HUES6 (cell line): ENCODE measurements around the gene LRRC32.

Experiments
- H3K27ac ChIP-seq: 2 replicates; pipeline ENCODE4 v1.7.0; 2013; ENCODE audit warnings: low read depth, mild to moderate bottlenecking, low read length, inconsistent platforms
- H3K27me3 ChIP-seq: 2 replicates; pipeline ENCODE4 v1.6.1; 2013; ENCODE audit warnings: low read length; ENCODE audit not compliant: control insufficient read depth, insufficient read depth
- H3K36me3 ChIP-seq: 2 replicates; pipeline ENCODE4 v1.6.1; 2013; ENCODE audit warnings: low read length; ENCODE audit not compliant: control insufficient read depth, insufficient read depth
- H3K4me1 ChIP-seq: 2 replicates; pipeline ENCODE4 v1.6.1; 2013; ENCODE audit warnings: low read length; ENCODE audit not compliant: control insufficient read depth, insufficient read depth
- H3K4me3 ChIP-seq: 2 replicates; pipeline ENCODE4 v1.5.1; 2013; ENCODE audit warnings: low read depth, low read length
- H3K9ac ChIP-seq: one replicate; pipeline ENCODE4 v1.6.1; 2013; ENCODE audit warnings: mild to moderate bottlenecking, low read length
- H3K9me3 ChIP-seq: 2 replicates; pipeline ENCODE4 v1.6.1; 2013; ENCODE audit warnings: low read depth, low read length; ENCODE audit not compliant: control insufficient read depth, insufficient read depth

The LRRC32 gene

GRCh38 chr11:76667271-76667818 is 3.2 kb downstream of the LRRC32 start:
- no peaks in the 10 kb centered on the region for H3K9me3 ChIP-seq
- no peak overlapping the region for H3K4me3 ChIP-seq
- no peak overlapping the region for H3K9ac ChIP-seq
- peaks cover 22% of the 10 kb centered on the region; the same call in 1 of the 2 replicates for H3K4me1 ChIP-seq
- H3K36me3 ChIP-seq = no peaks in the 10 kb centered on the region
- H3K27ac ChIP-seq = no peak overlapping the region
- peaks cover 39% of the 10 kb centered on the region for H3K27me3 ChIP-seq

GRCh38 chr11:76666830-76667229 is 3.7 kb downstream of the LRRC32 start:
- peaks cover 34% of the 10 kb centered on the region for H3K27me3 ChIP-seq
- H3K4me3 ChIP-seq = no peak overlapping the region
- H3K36me3 ChIP-seq = no peaks in the 10 kb centered on the region
- no peak overlapping the region for H3K9ac ChIP-seq
- peaks cover 22% of the 10 kb centered on the region; the same call in 1 of the 2 replicates for H3K4me1 ChIP-seq
- H3K27ac ChIP-seq = no peak overlapping the region
- H3K9me3 ChIP-seq = no peaks in the 10 kb centered on the region

DNA sequence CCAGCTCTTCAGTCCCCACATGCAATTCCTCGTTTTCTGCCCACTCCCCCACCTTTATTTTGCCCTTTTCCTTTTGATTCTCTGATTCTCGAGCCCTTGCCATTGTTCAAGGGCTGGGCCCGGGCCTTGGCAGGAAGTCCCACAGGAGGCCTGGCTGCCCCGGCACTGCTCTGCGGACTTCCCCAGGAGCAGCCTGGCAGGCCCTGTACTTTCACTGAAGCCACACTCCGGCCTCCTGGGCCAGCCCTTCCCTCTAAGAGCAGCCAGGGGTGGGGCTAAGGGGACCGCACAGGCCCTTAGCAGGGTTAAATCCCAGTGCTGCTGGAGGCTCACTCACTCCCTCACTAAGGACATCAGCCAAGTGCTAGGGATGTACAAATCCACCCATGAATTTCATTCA is 4.1 kb downstream of the LRRC32 start:
- no peak overlapping the region for H3K27ac ChIP-seq
- no peaks in the 10 kb centered on the region for H3K36me3 ChIP-seq
- H3K4me3 ChIP-seq = no peak overlapping the region
- H3K9me3 ChIP-seq = no peaks in the 10 kb centered on the region
- no peak overlapping the region for H3K9ac ChIP-seq
- peaks cover 29% of the 10 kb centered on the region for H3K27me3 ChIP-seq
- H3K4me1 ChIP-seq = peaks cover 22% of the 10 kb centered on the region; the same call in 1 of the 2 replicates

- no peak overlapping the region for H3K27ac ChIP-seq
- H3K27me3 ChIP-seq = peaks cover 25% of the 10 kb centered on the region
- H3K4me1 ChIP-seq = peaks cover 22% of the 10 kb centered on the region; the same call in 1 of the 2 replicates
- H3K9ac ChIP-seq = no peak overlapping the region
- no peaks in the 10 kb centered on the region for H3K9me3 ChIP-seq
- no peaks in the 10 kb centered on the region for H3K36me3 ChIP-seq
- no peak overlapping the region for H3K4me3 ChIP-seq
Observed at GRCh38 chr11:76665921-76666351, 4.6 kb downstream of the LRRC32 start.

DNA sequence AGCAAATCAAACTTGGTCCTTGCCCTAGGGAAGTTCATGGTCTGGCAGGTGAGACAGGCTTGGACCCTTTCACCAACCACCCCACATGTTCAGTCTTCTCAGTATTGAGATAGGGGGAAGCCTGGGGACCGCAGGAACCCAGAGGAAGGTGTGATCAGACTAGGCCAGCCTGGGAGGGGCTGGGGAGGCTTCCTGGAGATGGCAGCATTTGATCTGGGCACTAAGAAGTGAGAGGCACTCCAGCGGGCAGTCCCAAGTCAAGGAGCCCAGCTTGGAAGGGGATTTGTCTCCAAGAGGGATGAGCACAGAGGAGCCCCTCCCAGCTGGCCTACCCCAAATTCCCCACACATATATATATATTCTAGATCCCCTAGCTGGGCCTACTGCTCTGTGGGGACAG is 5.4 kb downstream of the LRRC32 start:
- Histone ChIP-seq H3K27ac (no peak overlapping the region), H3K27me3 (peaks cover 22% of the 10 kb centered on the region), H3K36me3 (no peaks in the 10 kb centered on the region), H3K9ac (no peak overlapping the region), H3K4me1 (peaks cover 22% of the 10 kb centered on the region; the same call in 1 of the 2 replicates), H3K9me3 (no peaks in the 10 kb centered on the region), H3K4me3 (no peak overlapping the region)

GRCh38 chr11:76664578-76665061 is 5.9 kb downstream of the LRRC32 start:
- Histone ChIP-seq H3K9me3 (no peaks in the 10 kb centered on the region), H3K36me3 (no peaks in the 10 kb centered on the region), H3K4me1 (peaks cover 17% of the 10 kb centered on the region; the same call in 1 of the 2 replicates), H3K9ac (no peak overlapping the region), H3K27me3 (peaks cover 16% of the 10 kb centered on the region), H3K4me3 (no peak overlapping the region), H3K27ac (no peak overlapping the region)

DNA sequence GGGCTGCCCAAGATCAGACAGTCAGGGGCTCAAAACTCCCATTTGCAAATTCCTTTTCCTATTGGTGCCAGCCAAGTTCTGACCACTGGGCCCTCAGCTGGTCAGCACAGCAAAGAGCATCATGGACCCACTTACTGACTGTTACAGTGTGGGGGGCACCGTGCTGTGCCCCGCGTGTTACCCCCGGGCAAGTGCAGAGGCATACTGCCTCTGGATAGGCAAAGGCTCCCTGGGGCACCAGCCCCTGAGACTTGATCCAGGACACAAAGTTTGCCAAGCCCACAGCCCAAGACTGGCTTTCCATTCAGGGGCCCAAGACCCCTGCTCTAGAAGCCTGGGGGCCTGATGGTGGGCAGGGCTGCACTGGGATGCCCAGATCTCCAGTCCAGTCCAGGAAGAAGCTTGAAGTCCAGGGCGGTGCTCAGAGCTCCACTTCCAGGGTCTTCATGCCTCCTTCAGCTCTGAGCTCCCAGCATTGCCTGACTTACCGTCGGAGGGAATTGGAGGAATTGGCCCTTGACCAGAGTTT is 6.6 kb downstream of the LRRC32 start:
- Histone ChIP-seq H3K27me3 (peaks cover 10% of the 10 kb centered on the region), H3K4me1 (peaks cover 17% of the 10 kb centered on the region; the same call in 1 of the 2 replicates), H3K4me3 (no peak overlapping the region), H3K9me3 (no peaks in the 10 kb centered on the region), H3K27ac (no peak overlapping the region), H3K36me3 (no peaks in the 10 kb centered on the region), H3K9ac (no peak overlapping the region)

- Histone ChIP-seq H3K9ac (no peak overlapping the region), H3K36me3 (no peaks in the 10 kb centered on the region), H3K4me3 (no peak overlapping the region), H3K27ac (no peak overlapping the region), H3K27me3 (peaks cover 4% of the 10 kb centered on the region; the same call in 1 of the 2 replicates), H3K9me3 (no peaks in the 10 kb centered on the region), H3K4me1 (peaks cover 17% of the 10 kb centered on the region; the same call in 1 of the 2 replicates)
Observed at GRCh38 chr11:76663486-76663810, 7.1 kb downstream of the LRRC32 start.

DNA sequence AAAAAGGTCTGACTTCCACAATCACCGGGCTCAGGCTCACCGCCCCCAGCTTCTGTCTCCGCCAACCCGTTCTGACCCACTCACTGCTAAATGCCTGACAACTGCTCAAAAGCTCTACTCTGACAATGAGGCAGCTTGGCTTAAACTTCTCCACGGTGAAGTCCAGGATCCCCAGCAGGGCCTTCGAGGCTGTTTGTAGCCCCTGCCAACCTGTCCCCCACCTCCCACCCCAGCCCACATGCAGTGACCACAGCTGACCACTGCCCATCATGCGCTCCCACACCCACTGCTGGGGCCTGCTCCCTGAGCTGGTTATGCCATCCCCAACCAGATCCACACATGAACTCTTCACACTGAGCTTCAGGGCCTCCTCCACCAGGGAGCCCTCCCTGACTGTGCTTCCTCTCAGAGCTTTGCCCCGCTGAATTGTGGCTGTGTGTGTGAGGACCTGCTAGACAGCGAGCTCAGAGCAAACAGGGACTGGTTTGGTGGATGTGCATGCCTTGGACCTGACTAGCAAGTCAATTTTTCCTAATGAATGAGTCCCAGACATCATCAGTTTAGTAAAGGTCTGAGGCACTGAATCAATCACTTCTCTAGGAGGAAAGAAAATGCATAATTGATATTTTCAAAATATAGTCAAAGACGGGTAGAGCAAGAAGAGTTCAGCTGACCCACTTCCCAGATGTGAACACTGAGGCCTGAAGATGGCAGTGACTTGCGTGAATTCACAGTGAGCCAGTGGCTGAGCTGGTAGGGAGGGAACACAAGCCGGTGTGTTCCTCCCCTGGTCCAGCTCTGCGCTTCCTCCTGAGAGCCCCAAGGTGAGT is 7.7 kb downstream of the LRRC32 start:
- H3K9ac ChIP-seq = no peak overlapping the region
- no peaks in the 10 kb centered on the region for H3K27me3 ChIP-seq
- H3K36me3 ChIP-seq = no peaks in the 10 kb centered on the region
- no peaks in the 10 kb centered on the region for H3K9me3 ChIP-seq
- H3K4me1 ChIP-seq = peaks cover 13% of the 10 kb centered on the region; the same call in 1 of the 2 replicates
- no peak overlapping the region for H3K4me3 ChIP-seq
- no peak overlapping the region for H3K27ac ChIP-seq

DNA sequence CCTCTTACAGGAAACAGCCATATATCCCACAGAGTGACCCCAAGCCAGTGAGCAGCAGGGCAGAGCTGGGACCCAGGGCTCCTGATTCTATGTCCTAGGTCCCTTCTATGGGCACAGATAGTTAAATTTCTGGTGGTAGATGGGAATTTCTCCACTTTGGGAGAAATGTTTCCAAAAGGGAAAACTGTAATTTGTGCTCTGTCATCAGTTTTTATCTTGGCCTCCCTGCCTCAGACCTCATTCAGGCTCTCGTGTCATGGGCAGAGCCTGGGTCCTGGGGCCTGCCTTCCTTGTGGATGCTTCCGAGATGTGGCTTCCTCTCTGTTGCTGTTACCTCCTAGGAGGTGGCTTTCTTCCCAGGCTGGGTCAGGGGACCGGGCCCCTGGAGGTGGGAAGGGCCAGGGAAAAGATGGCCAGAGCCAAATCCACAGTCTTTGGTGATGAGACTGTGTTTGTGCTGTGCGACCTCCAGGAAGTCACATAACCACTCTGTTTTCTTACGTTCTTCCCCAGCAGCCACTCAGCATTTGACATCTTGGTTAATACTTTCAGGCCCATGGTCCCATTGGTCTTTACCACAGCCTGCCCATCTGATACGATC is 8.6 kb downstream of the LRRC32 start:
- Histone ChIP-seq H3K27ac (no peak overlapping the region), H3K9me3 (no peaks in the 10 kb centered on the region), H3K4me3 (no peak overlapping the region), H3K4me1 (peaks cover 9% of the 10 kb centered on the region; the same call in 1 of the 2 replicates), H3K36me3 (no peaks in the 10 kb centered on the region), H3K9ac (no peak overlapping the region), H3K27me3 (no peaks in the 10 kb centered on the region)
